SIG-M5 treated with dmso at 0.1 percent for 504 hours (cell line): Measurements from ENCODE around the gene FSTL3.
"Not testable (repeated sequence)": the region's sequence is repeated elsewhere in the genome, so short reads cannot be mapped to it uniquely, and the experiment has no call there.

Experiments
- DNase-seq: peaks from one replicate; lab custom pipeline; 2025; ENCODE audit not compliant: unreplicated experiment; lab: John Stamatoyannopoulos, UW

FSTL3 gene

DNA sequence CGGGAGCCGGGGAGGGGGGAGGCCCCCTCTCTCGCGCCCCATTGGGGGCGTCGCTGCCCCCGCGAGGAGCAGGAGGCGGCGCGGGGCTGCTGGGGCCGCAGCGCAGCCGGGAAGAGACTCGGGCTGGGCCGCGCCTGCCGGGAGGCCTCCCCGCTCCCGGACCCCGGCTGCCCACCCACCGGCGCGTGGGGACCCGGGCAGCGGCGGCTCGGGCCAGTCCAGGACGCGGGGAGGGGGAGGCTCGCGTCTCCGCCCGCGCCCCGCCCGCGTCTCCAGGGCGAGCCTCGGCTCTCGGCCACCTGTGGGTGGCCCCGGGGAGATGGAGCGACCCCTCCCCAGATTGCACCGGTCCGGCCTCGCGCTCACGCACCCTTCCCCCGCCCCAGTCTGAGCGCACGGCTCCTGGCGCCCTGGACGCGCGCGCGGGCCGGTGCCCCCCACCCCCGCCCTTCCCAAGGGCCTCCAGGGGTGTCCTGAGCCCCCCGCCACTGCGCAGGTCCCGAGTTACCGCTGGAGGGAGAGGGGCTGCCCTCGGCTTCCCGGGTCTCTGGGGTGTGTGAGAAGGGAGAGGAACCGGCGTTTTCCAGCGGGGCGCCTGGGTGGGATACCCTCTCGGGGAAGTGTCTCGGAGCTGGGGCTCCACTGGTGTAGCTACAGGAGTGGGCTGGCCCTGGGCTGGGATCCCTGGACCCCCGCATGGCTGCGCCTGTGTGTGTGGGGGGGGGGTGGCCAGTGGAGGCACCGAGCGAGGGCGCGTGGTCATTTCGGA, 33.2 kb downstream of the FSTL3 start:
- DNase-seq: no peak

DNA sequence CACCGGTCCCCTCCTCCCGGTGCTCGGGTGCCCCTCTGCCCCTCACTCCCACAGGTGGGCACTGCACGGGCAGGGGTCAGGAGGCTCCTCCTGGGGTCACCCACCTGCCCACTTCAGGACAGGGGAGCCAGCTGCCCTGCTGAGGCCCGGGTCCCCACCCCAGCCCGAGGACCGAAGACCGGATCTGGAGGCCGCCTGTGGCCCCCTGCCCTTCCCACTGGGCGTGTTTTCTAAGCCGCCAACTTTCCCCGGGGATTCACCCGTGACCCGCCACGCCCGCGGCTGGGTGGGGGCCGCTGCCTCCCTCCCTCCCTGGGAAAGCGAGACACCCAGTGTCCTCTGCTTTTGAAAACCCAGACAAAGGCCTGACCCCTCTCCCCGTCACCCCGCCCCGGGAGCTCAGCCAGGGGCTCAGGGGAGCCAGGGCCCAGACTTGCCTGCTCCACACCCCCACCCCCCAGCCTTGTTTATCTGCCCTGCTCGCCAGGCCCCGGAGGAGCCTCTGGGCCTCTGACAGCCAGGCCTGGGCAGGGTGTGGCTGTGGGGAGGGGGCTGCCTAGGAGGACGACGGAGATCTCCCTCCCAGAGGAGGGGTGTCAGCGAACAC, 33.9 kb downstream of the FSTL3 start:
- no peak for DNase-seq

DNA sequence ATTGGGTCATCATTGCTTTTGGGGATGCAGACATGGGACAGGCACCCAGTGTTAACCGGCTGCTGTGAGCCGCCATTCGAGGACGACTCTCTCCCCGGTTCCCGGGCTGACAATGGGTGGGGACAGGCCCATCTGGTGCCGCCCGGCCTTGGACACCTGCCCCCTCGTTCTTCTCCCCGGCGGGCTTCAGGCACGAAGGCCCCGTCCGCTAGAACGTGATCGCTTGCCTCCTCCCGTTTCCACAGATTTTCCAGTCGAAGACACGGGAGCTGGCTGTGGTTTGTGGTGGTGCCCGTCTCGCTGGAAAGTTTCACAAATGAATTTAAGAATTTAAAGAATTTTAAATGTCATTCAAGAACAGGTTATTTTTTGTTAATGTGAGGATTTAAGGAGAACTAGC, 34.6 kb downstream of the FSTL3 start:
- DNase-seq: no peak

DNA sequence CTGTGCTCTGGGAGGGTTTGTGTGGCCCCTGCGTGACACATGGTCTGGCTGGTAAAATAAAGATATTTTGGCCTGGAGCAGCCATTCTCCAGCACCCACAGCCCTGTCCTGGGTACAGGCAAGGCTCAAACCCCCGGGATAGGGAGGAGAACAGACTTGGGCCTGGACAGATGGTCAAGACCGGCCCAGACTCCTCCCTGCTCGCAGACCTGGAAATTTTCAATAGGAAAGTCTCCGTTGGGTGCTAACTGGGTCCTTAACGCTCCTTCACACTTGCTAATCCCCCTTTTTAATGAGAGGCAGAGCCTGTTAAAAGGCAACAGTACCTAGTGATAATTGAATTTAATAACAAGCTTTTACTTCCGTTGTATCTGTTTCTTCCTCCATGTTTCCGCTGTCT, 35.1 kb downstream of the FSTL3 start:
- no peak for DNase-seq

DNA sequence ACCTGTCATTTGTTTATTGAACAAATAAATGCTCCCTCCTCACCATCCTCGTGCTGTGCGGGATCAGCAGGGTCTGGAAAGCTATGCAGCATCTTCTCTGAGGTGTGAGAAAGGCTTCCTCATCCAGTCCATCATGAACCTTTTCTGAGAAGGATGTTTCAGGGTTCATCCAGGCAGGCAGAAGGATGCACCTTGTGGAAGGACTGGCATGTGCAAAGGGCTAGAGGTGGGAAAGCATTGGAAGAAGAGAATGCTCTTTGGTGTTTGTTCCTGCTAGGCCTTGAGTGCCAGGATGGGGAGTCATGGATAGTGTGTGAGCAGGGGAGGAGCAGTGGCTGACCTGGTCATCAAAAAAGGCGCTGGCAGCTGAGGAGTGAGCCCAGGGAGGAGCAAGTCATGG, 39.2 kb downstream of the FSTL3 start:
- no peak for DNase-seq

DNA sequence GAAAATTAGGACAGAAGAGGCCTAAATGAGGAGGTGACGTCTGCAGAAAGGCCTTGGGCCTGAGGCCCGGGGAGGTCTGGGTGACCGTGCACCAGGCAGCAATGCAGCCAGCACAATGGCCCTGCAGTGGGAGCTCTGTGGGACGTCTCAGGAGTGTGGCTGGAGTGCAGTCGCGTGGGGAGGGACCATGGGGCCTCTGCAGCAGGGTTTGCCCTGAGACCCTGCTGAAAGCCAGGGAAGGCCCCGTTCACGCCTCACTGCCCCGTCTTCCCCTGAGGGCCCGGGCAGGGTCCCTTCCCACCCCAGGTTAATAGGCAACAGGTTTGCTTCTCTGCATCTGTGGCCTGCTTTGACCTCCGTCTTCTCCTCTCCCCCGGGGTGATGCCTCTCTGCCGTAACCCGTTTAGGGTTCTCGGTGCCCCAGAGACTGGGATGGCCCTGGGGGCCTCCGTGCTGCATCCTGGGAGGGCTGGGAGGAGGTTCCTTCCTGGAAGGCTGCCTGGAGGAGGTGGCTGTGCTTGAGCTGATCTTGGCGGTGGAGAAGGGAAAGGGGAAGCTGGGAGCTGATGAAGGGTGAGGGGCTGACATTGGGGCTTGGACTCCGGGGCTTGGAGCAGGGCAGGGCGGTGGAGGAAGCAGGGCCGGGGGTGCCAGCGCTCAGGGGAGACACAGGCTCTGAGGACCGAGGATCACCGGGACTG, 42.2 kb downstream of the FSTL3 start:
- DNase-seq: no peak

DNA sequence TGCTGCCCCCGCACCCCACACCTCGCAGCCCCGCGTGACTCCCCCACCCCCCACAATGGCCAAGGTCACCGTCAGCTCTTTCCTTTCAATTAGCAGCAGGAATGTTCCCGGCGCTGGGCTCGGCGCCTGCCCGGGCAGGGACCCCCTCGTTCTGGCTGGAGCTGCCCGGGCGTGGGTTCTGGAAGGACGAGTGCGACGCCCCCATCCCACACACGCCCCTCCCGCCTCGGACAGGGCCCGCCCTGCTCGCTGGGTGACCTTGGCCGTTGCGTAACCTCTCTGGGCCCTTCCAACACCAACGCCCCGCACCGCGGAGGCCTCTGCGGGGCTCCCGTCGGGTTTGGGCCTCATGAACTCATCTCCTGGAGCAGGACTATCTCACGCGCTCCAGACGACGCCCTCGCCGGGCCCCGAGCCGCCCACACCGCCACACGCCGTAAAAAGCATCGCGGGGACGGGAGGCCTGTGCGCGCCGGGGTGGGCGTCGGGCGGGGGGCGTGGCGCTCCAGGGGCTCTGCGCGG, 42.9 kb downstream of the FSTL3 start:
- DNase-seq: no peak

DNA sequence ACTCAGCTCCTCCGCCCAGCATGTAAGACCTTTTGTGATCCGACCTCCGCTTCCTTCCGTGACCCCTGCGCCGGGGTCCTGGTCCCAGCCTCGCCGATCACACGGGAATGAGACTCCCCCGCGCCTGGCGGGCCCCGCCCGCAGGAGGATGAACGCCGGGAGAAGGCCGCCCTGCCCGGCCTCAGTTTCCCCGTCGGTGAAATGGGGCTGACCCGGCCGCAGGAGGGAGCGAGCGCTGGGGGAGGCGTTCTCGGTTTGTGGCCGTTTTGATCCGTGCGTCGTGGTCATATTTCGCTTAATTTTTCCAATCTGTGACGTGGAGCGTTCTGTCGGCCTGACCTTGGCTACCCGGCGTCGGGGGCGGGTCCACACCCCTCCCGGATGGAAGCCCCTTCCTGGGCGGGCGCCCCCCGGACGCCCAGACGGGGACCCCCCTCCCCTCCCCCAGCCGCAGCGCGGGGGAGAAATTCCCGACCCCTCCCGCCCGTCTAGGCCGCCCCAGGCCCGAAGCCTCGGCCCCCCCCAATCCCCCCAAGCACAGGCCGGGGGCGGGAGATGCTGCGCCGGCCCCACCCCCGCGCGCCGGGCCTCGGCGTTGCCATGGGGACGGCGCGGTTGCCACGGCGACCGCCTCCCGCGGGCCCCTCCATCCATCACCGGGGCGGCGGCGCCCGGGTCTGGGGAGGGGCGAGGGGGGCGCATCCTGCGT, 43.6 kb downstream of the FSTL3 start:
- DNase-seq: no peak

DNA sequence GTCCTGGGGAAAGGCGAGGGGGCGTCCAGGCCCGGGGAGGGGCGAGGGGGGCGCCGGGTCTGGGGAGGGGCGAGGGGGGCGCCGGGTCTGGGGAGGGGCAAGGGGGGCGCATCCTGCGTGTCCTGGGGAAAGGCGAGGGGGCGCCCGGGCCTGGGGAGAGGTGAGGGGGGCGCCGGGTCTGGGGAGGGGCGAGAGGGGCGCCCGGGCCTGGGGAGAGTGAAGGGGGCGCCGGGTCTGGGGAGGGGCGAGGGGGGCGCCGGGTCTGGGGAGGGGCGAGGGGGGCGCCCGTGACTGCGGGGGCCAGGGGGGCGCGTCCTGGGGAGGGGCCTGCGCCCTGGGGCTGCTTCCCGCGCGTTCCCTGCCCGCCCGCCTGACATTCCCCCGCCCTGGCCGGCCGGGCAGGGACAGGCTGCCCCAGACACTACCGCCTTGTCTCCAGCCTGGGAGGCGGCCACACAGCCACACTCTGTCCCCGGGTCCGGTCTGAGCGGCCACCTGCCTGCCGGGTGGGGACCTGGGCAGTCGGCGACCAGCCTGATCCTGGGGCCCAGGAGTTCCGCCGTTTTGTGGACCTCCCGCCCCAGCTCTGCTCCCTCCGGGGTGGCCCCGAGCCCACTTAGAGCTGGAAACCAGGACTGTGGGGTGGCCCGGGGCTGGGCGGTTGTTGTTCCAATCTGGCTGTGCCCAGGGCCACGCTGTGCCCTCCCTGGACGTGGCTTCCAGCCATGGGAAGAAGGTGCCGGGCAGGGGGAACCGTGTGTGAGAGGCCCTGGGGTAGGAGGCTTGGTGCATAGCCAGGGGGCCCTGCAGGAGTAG, 44.4 kb downstream of the FSTL3 start:
- DNase-seq: no peak

GRCh38 chr19:722553-723101, 46.4 kb downstream of the FSTL3 start:
- no peak for DNase-seq

GRCh38 chr19:723247-723646, 47.1 kb downstream of the FSTL3 start:
- DNase-seq: no peak

- no peak for DNase-seq
Measured at GRCh38 chr19:723714-724113, 47.5 kb downstream of the FSTL3 start.

DNA sequence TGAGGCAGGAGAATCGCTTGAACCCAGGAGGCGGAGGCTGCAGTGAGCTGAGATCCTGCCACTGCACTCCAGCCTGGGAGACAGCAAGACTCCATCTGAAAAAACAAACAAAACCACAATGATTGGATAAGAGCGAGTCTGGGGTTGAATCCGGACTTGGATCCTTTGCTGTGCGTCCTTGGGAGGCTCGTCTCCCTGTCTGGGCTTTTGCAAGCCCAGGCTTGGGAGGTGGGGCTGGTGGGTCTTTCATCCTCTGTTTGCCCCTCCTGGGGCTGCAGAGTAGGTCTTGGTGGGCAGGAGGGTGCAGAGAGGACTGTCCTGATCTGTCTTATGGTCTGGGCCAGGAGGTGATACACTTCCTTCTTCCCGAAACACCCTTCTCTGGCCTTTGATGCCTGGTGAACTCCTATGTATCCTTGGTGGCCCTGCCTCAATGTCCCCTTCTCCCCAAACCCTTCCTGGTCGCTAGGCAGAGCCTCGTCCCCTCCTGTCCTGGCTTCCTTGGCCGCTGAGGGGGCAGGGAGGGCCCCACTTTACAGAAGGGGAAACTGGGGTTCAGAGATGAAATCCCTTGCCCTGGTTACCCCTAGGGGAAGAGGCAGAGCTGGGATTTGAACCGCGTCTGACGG, 49.4 kb downstream of the FSTL3 start:
- DNase-seq: no peak

- no peak for DNase-seq
Measured at GRCh38 chr19:726993-727956, 51.1 kb downstream of the FSTL3 start.

- no peak for DNase-seq
Measured at GRCh38 chr19:728011-728410, 51.8 kb downstream of the FSTL3 start.

- DNase-seq: not testable (repeated sequence)
Measured at GRCh38 chr19:729564-729963, 53.4 kb downstream of the FSTL3 start.

GRCh38 chr19:729965-730668, 53.9 kb downstream of the FSTL3 start:
- no peak for DNase-seq

GRCh38 chr19:731000-731399, 54.8 kb downstream of the FSTL3 start:
- DNase-seq: no peak
